Liver (tissue), 9 donors: ENCODE measurements around the gene GALNT9. TPM values are rescaled to one million over a fixed set of nuclear protein-coding genes. Genes with fewer than 3 reads are reported as not detected.

Experiments
- DNase-seq: peaks from one replicate; pipeline ENCODE4 v3.0.0-alpha.2; 2017; ENCODE audit warnings: low spot score
- H3K27ac ChIP-seq, 2 donors: one replicate each; pipeline ENCODE4 v1.7.0; 2013; ENCODE audit warnings: inconsistent platforms in 2 of 2, low read length in 2 of 2, control low read depth in 1 of 2, low read depth in 1 of 2, mild to moderate bottlenecking in 1 of 2
- H3K27me3 ChIP-seq, 4 donors: one replicate each; pipeline versions ENCODE4 v1.6.1 to v1.7.0; 2013; ENCODE audit warnings: low read length in 3 of 4, inconsistent platforms in 1 of 4, mild to moderate bottlenecking in 1 of 4, moderate library complexity in 1 of 4; ENCODE audit not compliant: control insufficient read depth in 4 of 4, insufficient read depth in 4 of 4
- H3K36me3 ChIP-seq, 4 donors: one replicate each; pipeline versions ENCODE4 v1.6.1 to v1.7.0; 2013; ENCODE audit warnings: low read length in 3 of 4, mild to moderate bottlenecking in 3 of 4, low read depth in 1 of 4, moderate library complexity in 1 of 4; ENCODE audit not compliant: control insufficient read depth in 4 of 4, insufficient read depth in 3 of 4
- H3K4me1 ChIP-seq, 4 donors: one replicate each; pipeline versions ENCODE4 v1.6.1 to v1.7.0; 2013; ENCODE audit warnings: low read length in 3 of 4, mild to moderate bottlenecking in 3 of 4, moderate library complexity in 1 of 4; ENCODE audit not compliant: control insufficient read depth in 4 of 4, insufficient read depth in 4 of 4
- H3K4me3 ChIP-seq, 3 donors: one replicate each; pipeline versions ENCODE4 v1.6.1 to v1.7.0; 2013; ENCODE audit warnings: low read length in 3 of 3, control low read depth in 1 of 3, low read depth in 1 of 3, mild to moderate bottlenecking in 1 of 3
- H3K9ac ChIP-seq, 2 donors: one replicate each; pipeline ENCODE4 v1.7.0; 2013; ENCODE audit warnings: low read length in 2 of 2, mild to moderate bottlenecking in 2 of 2, moderate library complexity in 2 of 2, control low read depth in 1 of 2, low read depth in 1 of 2
- H3K9me3 ChIP-seq, 4 donors: one replicate each; pipeline versions ENCODE4 v1.6.1 to v1.7.0; 2013; ENCODE audit warnings: low read length in 3 of 4; ENCODE audit not compliant: control insufficient read depth in 4 of 4
- CTCF ChIP-seq: fragments of 150-350 bp; IDR thresholded peaks from 2 replicates; pipeline ENCODE4 v1.5.1; 2017; ENCODE audit warnings: improper control_type of control experiment, low read depth, low read length; ENCODE audit not compliant: missing input control
- EGR1 ChIP-seq, 2 donors: IDR thresholded peaks; 2 replicates each; pipeline ENCODE4 v1.6.1; 2016 to 2018; ENCODE audit warnings: antibody characterized with exemption in 2 of 2, low read depth in 2 of 2
- FOXA1 ChIP-seq: IDR thresholded peaks from 2 replicates; pipeline ENCODE4 v1.6.1; 2016; ENCODE audit warnings: antibody characterized with exemption
- FOXA2 ChIP-seq: IDR thresholded peaks from 2 replicates; pipeline ENCODE4 v1.6.1; 2016; ENCODE audit warnings: antibody characterized with exemption
- GABPA ChIP-seq, 2 donors: IDR thresholded peaks in 1 of 2; conservative IDR thresholded peaks in 1 of 2; 2 replicates each; pipeline ENCODE4 v1.6.1; 2016; ENCODE audit warnings: antibody characterized with exemption in 2 of 2, mild to moderate bottlenecking in 1 of 2, moderate library complexity in 1 of 2
- HNF4A ChIP-seq, 2 donors: conservative IDR thresholded peaks; 2 replicates each; pipeline ENCODE4 v1.6.1; 2016; ENCODE audit warnings: antibody characterized with exemption in 2 of 2, mild to moderate bottlenecking in 2 of 2
- HNF4G ChIP-seq: IDR thresholded peaks from 2 replicates; pipeline ENCODE4 v1.6.1; 2016; ENCODE audit warnings: antibody characterized with exemption
- JUND ChIP-seq, 2 donors: IDR thresholded peaks; 2 replicates each; pipeline ENCODE4 v1.6.1; 2016; ENCODE audit warnings: antibody characterized with exemption in 2 of 2
- MAX ChIP-seq: IDR thresholded peaks from 2 replicates; pipeline ENCODE4 v1.6.1; 2016; ENCODE audit warnings: antibody characterized with exemption
- NR2F2 ChIP-seq: IDR thresholded peaks from 2 replicates; pipeline ENCODE4 v1.6.1; 2016; ENCODE audit warnings: antibody characterized with exemption
- RAD21 ChIP-seq, 2 donors: IDR thresholded peaks; 2 replicates each; pipeline ENCODE4 v1.6.1; 2016; ENCODE audit warnings: antibody characterized with exemption in 2 of 2, mild to moderate bottlenecking in 2 of 2
- REST ChIP-seq: IDR thresholded peaks from 2 replicates; pipeline ENCODE4 v1.6.1; 2016; ENCODE audit warnings: antibody characterized with exemption, mild to moderate bottlenecking
- RXRA ChIP-seq, 2 donors: IDR thresholded peaks; 2 replicates each; pipeline ENCODE4 v1.6.1; 2017 to 2018; ENCODE audit warnings: antibody characterized with exemption in 2 of 2, mild to moderate bottlenecking in 1 of 2
- SP1 ChIP-seq: IDR thresholded peaks from 2 replicates; pipeline ENCODE4 v1.6.1; 2018; ENCODE audit warnings: antibody characterized with exemption, mild to moderate bottlenecking
- TAF1 ChIP-seq: conservative IDR thresholded peaks from 2 replicates; pipeline ENCODE4 v1.6.1; 2016; ENCODE audit warnings: antibody characterized with exemption, mild to moderate bottlenecking
- YY1 ChIP-seq: IDR thresholded peaks from 2 replicates; pipeline ENCODE4 v1.6.1; 2016; ENCODE audit warnings: antibody characterized with exemption, mild to moderate bottlenecking
- WGBS: extraction: QIAGEN DNeasy Blood & Tissue Kit; methylation state at CpG from one replicate; pipeline ENCODE4 v1.1.7; 2013; 5-methylcytosine and 5-hydroxymethylcytosine counted together
- polyA plus RNA-seq, 2 donors: library from polyadenylated mRNA; stranded (reverse) in 1 of 2; unstranded in 1 of 2; fragments of 200-250 nt in 1 of 2; fragments of >200 nt in 1 of 2; fragmentation: Nextera tagmentation in 1 of 2; extraction: Ambion mirVana in 1 of 2; gene quantifications; one replicate each; pipeline versions ENCODE4 v1.2.1 to v1.2.3, GENCODE V29; 2013 to 2015
- total RNA-seq, 2 donors: library from RNA; depleted of rRNA; stranded (reverse); fragments of >200 nt; gene quantifications; one replicate each; pipeline ENCODE4 v1.2.3, GENCODE V29; 2014
- TF ChIP-seq, protein P1 (sequence below): IDR thresholded peaks from 2 replicates; pipeline ENCODE4 v1.6.1; 2016; ENCODE audit warnings: antibody characterized with exemption
- TF ChIP-seq, protein P2 (sequence below): IDR thresholded peaks from 2 replicates; pipeline ENCODE4 v1.6.1; 2016; ENCODE audit warnings: antibody characterized with exemption
- donor health status: healthy.
- donor health status: healthy.
- donor health status: healthy.
- donor health status: healthy.
- donor health status: healthy.

Gene GALNT9
- total and polyA plus RNA-seq, 4 donors, result 0.05 to 0.25 (median 0.09) TPM; not detected in 1

DNA sequence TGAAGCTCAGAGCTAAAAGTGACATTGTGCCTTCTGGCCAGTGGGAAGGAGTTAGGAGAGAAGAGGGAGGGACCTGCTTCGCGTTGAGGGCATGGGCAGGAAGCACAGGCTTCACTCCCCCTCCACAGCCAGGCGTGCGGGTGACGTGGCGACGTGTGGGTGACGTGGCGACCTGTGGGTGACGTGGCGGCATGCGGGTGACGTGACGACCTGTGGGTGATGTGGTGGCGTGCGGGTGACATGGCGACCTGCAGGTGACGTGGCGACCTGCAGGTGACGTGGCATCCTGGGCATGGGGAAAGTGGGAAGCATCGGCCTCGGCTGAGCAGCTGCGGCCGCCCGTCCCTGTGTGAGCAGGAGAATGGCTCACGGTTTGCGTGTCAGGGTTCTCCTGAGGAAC is 8.2 kb upstream of the GALNT9 start:
- Histone ChIP-seq H3K9me3 (peaks cover 0 to 2% (median 0%) of the 10 kb centered on the region in 4 donors), H3K4me3 (no peak overlapping the region), H3K27ac (no peak overlapping the region), H3K36me3 (no peaks in the 10 kb centered on the region), H3K27me3 (peaks cover 0 to 3% (median 0%) of the 10 kb centered on the region in 4 donors), H3K4me1 (no peaks in the 10 kb centered on the region), H3K9ac (no peak overlapping the region)
- 93% methylated on average over 27 of the region's 27 CpGs for WGBS
- no peak for TF ChIP-seq FOXA1
- no peak for DNase-seq

GRCh38 chr12:132336451-132337413 is 7.3 kb upstream of the GALNT9 start:
- Histone ChIP-seq H3K9me3 (peaks cover 0 to 2% (median 0%) of the 10 kb centered on the region in 4 donors), H3K36me3 (no peaks in the 10 kb centered on the region), H3K4me3 (no peak overlapping the region), H3K27me3 (peaks cover 0 to 3% (median 0%) of the 10 kb centered on the region in 4 donors), H3K9ac (no peak overlapping the region), H3K4me1 (no peaks in the 10 kb centered on the region), H3K27ac (no peak overlapping the region)
- no peak for DNase-seq
- WGBS, result 91% methylated on average over 41 of the region's 41 CpGs
- TF ChIP-seq HNF4A (conservative IDR thresholded peaks at IDR 0.05) (no peak), SP1 (no peak), EGR1 (IDR thresholded peaks at IDR 0.05; ENCODE audit: low read depth in 2 of 2) (no peak), FOXA1 (no peak), JUND (IDR thresholded peaks at IDR 0.05) (no peak), CTCF (no peak), FOXA2 (no peak), GABPA (IDR thresholded peaks at IDR 0.05 in 1 of 2, conservative IDR thresholded peaks at IDR 0.05 in 1 of 2) (no peak), RAD21 (IDR thresholded peaks at IDR 0.05) (no peak), YY1 (no peak), HNF4G (no peak), TAF1 (no peak), RXRA (IDR thresholded peaks at IDR 0.05) (no peak), NR2F2 (no peak), REST (no peak), MAX (no peak)
- TF ChIP-seq, protein P1, sequence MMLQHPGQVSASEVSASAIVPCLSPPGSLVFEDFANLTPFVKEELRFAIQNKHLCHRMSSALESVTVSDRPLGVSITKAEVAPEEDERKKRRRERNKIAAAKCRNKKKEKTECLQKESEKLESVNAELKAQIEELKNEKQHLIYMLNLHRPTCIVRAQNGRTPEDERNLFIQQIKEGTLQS, result no peak
- TF ChIP-seq, protein P2, sequence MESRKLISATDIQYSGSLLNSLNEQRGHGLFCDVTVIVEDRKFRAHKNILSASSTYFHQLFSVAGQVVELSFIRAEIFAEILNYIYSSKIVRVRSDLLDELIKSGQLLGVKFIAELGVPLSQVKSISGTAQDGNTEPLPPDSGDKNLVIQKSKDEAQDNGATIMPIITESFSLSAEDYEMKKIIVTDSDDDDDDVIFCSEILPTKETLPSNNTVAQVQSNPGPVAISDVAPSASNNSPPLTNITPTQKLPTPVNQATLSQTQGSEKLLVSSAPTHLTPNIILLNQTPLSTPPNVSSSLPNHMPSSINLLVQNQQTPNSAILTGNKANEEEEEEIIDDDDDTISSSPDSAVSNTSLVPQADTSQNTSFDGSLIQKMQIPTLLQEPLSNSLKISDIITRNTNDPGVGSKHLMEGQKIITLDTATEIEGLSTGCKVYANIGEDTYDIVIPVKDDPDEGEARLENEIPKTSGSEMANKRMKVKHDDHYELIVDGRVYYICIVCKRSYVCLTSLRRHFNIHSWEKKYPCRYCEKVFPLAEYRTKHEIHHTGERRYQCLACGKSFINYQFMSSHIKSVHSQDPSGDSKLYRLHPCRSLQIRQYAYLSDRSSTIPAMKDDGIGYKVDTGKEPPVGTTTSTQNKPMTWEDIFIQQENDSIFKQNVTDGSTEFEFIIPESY, result no peak
